NOMO-1 treated with DMSO at 0.1 percent for 48 hours (cell line): ENCODE data around the gene CWC22.
A peak's percentile ranks its signal among the peaks of the same experiment; 100 is the strongest.
"Not testable (repeated sequence)": the region's sequence is repeated elsewhere in the genome, so short reads cannot be mapped to it uniquely, and the experiment has no call there.

ENCODE experiments used
- DNase-seq: peaks from one replicate; lab custom pipeline; 2025; ENCODE audit not compliant: unreplicated experiment; lab: John Stamatoyannopoulos, UW

The CWC22 gene

DNA sequence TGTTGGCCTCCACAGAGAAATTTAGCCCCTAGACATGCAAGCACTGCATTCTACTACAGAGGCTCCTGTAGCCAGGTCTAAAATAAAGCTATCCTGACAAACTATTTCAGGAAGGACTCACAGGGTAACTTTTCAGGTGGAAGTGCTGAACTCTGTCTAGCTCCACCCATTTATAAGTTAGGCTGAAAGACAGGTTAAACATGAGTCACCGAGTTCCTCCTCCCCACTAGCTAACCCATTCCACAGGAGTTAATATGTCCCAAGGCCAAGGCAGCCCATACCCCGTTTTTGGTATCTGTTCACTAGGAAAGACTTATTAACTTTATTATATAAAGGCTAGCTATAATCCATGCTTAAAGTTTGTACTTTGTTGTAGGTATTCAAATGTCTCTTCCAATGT lies 3.5 kb downstream of the CWC22 start:
- DNase-seq, result no peak

GRCh38 chr2:180003073-180003472 lies 4.0 kb downstream of the CWC22 start:
- peak; percentile 19 for DNase-seq

GRCh38 chr2:180002198-180002770 lies 4.8 kb downstream of the CWC22 start:
- peak; percentile 74 for DNase-seq

- DNase-seq, result no peak
Measured at GRCh38 chr2:180001726-180002125, 5.4 kb downstream of the CWC22 start.

GRCh38 chr2:180000434-180000833 lies 6.7 kb downstream of the CWC22 start:
- no peak for DNase-seq

DNA sequence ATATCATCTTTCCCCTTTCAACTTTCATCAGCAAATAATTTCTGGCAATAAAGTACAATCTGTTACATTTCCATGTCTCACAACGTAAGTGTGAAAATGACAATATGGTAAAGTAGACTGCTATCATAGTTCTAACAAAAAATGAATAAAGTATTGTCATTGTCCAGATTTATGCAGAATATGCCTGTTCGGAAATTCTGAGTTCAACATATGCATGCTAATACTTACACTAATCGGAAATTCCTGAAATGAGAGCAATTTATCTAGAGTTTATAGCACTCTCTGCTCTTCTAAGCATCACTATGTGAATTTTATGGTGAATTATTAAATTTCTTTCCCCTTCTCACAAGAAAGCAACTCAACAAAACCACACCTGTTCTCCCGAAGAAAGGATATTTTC lies 8.1 kb downstream of the CWC22 start:
- no peak for DNase-seq

DNA sequence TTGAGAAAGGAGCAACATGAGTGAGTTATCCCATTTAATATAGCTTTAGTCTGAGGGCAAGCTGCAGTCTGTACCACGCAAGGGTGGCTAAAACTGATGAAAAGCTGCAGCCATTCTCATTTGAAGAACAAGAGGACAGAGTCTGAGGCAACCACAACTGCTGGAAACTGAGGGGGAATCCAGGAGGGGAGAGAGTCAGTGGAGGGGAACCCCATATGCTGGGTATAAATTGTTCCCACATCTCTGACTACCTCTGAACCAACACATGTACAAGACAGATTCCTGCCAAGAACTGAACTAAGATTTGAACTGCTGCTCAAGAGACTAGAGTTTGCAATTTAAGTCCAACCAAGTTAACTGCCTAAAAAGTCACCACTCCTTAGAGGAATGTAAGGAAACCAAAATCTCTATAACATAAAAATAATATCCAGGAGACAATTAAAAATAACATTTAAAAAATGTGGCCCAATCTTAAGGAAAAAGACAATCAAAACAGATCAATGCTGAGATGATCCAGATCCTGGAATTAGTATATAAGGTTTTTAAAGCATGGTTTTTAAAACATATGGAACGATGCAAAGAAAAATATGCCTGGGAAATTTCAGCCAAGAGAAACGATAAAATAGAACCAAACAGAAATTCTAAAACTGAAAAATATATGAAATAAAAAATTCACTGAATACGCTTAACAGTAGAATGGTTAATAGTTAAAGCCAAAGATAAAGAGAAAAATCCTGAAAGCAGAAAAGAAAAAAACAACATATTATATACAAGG lies 11.2 kb downstream of the CWC22 start:
- no peak for DNase-seq

DNA sequence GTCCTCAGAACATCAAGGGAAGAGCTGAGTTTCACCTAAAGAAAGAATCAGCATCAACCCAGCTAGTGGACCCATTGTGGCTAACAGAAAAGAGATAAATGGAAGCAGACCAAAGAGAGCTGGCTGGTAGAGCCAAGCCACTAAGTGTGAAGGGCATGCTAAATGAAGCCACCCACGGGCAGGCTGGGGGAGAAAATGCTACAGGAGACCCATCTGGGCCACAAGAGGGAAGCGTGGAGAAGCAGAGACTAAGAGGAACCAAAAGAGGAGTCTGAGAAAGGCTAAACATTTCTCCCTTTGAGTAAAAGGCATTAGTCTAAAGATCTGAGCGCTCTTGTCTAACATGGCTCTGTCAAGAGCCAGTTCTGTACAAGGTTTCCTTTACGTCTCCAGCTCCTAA lies 15.8 kb downstream of the CWC22 start:
- peak; percentile 10 for DNase-seq

DNA sequence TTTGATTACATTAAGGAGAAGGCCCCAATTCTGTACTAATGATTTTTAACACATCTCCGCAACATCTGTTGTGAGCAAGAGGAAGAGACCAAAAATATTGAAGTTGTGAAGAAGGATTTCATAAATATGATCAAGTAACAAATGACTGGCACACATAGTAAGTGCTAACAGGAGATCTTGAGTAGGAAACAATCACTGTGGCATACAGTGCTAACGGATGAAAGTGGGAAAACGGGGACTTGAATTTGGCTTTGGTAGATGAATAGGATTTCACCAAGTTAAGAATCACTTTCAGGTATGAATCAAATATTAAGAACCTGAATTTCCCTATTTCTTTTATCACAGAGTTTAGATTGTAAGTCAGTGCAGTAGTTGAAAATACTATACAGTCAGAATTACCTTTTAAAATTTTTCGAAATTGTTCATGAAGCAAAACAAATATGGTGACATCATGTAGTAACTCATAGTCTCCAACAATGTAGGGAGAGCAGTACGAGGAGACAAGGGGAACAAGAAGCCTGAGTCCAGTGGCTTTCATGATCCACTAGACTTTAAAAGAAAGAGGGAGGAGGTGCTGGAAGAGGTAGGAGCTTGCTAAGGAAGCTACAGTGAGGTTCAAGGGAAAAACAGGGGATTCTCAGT lies 16.3 kb downstream of the CWC22 start:
- DNase-seq, result no peak

DNA sequence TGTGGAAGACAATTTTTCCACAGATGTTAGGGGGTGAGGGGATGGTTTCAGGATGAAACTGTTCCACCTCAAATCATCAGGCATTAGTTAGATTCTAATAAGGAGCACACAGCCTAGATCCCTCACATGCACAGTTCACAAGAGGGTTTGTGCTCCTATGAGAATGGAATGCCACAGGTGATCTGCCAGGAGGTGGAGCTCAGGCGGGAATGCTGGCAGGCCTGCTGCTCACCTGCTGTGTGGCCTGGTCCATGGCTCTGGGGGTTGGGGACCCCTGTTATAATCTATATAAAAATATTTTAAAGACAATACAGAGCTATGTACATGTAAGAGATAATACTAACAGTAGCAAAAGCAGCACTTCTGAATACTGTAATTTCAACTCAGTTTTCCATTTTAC lies 19.2 kb downstream of the CWC22 start:
- no peak for DNase-seq

DNA sequence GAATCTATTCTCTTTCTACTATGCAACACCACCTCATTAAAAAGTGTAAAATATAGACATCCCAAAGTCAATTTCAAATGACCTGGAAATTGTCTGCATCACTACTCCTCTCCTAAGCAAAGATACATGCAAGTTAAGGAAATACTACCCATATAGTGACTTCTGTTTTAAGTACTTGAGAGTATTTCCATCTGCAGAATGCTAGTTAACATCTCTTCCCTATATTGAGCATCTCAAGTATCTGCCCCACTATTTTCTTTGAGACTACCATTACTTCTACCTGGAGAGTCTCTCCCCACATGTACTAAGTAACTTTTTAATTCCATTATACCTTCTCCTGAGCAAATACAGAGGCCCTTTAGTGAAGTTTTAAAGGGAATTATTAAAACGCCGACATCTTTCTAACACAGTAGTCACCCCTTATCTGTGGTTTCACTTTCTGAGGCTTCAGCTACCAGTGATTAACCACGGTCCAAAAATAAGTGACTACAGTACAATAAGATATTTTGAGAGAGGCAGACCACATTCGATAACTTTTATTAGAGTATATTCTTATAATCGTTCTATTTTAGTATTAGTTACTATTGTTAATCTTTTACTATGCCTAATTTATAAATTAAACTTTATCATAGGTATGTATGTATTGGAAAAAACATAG lies 21.8 kb downstream of the CWC22 start:
- DNase-seq, result no peak

- DNase-seq, result no peak
Measured at GRCh38 chr2:179983250-179983932, 23.7 kb downstream of the CWC22 start.

GRCh38 chr2:179981085-179981484 lies 26.0 kb downstream of the CWC22 start:
- no peak for DNase-seq

DNA sequence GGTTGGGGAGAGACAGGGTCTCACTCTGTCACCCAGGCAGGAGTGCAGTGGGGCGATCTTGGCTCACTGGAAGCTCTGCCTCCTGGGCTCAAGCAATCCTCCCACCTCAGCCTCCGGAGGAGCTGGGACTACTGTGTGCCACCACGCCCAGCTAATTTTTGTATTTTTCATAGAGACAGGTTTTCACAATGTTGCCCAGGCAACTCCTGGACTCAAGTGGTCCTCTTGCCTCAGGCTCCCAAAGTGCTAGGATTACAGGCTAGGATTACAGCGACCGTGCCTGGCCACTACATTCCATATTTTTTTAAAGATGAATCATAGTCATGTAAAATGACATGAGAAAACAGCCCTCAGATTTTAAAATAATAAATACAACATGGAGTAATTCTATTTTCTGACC lies 32.3 kb downstream of the CWC22 start:
- DNase-seq, result no peak

DNA sequence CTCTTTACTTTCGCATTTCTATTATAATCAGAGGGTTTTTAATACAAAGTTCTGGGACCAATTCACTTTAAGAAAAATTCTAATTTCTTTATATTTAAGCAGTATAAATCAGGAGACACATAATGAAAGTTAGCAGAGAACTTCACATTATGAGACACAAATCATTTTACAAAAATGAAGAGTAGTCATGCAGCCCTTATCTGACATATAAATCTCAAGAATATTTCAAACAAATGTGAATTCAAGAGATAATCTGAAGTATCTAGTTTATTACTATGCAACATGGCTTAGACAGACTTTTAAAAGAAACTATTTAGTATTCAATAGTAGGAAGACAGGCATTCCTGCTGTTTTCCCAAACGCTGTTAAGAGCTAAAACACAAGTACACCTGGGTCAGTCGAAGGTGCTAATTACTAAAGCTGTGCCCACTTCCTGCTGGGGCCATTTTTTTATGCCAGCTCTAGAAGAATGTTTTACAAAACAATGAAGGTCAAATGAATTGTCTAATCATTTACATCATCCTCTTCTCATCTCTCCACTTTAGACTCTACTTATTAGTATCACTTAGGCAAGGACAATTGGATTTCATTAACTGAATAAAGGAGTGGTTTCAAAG lies 40.2 kb downstream of the CWC22 start:
- no peak for DNase-seq

DNA sequence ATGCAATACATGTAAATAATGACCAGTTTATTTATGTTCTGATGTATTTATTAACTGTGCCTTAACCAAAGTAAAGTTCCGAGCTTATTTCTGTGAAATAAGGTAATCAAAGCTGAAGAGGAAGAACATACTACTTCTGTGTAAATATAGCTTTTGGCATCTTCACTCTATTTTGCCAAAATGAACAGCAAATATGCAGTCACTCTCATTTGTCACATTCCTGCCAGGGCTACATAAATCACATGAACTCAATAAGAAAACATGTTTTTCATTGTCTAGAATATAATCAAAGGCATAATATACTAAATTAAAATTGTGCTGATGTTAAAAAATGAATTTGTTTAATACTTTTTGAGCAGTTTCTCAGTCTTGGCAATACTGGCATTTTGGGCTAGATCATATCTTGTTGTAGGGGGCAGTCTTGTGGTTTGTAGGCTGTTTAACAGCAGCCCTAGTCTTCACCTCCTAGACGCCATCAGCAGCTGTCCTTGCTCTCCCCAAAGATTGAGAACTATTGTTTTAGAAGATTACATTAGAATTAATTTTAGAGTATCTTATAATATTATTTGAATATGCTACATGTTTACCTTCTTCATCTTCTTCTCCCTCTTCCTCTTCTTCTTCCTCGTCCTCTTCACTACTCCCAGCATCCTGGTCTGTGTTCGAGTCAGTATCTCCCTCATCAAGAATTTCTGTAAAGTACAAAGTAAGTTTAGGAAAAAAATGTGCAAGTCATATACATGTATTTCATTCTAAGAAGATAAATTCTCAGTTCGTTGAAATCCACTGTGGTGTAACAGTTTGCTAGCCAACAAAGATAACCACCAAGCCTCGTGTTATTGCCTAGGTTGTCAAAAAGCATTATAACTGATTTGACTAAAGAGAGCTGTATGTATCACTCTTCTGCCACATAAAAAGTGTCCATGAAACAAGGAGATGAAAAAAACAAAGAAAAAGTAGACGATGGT lies 41.5 kb downstream of the CWC22 start:
- DNase-seq, result no peak

- DNase-seq, result no peak
Measured at GRCh38 chr2:179963626-179964025, 43.5 kb downstream of the CWC22 start.

DNA sequence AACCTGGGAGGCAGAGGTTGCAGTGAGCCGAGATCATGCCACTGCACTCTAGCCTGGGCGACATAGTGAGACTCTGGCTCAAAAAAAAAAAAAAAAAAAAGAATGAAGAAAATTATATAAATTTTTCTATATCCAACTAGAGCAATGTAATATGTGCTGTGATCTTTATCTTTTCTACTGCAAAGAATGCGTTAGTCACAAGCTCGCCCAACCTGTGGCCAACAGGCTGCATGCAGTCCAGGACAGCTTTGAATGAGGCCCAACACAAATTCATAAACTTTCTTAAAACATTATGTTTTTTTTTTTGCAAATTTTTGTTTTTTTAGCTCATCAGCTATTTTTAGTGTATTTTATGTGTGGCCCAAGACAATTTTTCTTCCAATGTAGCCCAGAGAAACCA lies 48.8 kb downstream of the CWC22 start:
- DNase-seq, result not testable (repeated sequence)

DNA sequence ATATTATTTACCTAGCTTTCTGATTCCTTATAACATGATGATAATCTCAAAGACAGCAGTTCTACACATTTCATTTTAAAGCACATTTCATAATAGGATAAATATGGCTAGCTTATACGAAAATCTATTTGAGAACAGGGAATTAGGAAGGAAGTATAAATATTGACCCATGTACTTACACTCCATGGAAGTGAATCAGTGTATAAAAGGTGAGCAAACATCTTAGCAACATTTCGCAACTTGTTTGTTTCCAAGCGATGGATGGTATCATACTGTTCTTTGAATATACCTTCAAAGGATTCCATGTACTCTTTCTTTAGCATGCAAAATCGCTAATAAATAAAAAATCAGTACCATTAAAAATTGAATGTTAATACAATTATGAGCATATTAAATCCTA lies 53.1 kb downstream of the CWC22 start:
- no peak for DNase-seq

DNA sequence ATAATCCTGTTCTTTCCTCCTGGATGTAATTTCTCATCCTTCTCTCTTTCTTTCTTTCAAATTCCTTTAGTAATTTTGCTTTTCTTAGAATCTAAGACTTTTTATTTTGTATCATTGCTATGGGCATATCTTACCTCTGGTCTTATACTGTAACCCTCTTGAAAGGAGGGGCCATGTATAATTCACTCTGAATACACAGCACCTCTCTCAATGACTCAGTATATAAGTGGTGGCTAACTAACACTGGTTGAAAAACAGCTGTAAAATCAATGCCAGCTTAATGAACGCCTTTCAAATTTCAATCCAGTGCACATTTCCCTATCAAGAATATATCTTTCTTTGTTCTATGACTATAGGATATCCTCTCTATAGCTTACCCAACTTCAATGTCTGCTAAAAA lies 53.7 kb downstream of the CWC22 start:
- DNase-seq, result no peak
